ENCODE data around the gene FAAH.

The FAAH gene

GRCh38 chr1:46461809-46462448, 67.8 kb downstream of the FAAH start:
- H3K27ac ChIP-seq: no peak overlapping the region
- no peak for DNase-seq (ENCODE audit: low read depth, low spot score)
- H3K4me3 ChIP-seq: no peak overlapping the region
- H3K9ac ChIP-seq (ENCODE audit: insufficient read length): no peak overlapping the region
- TF ChIP-seq FOXP2 (optimal IDR thresholded peaks at IDR 0.05; ENCODE audit: control extremely low read depth, extremely low read length, insufficient read depth): no peak
- no peak for TF ChIP-seq EZH2 (IDR thresholded peaks at IDR 0.05)
- TF ChIP-seq POLR2AphosphoS5 (IDR thresholded peaks at IDR 0.05; ENCODE audit: borderline replicate concordance, low read depth, low read length): no peak
- no peaks in the 10 kb centered on the region for H3K36me3 ChIP-seq (ENCODE audit: insufficient read depth, low read length)
- no peaks in the 10 kb centered on the region for H3K9me3 ChIP-seq (ENCODE audit: low read depth, low read length)

Data from SK-N-MC (cell line).